Sciatic nerve (tissue), 2 donors: ENCODE measurements around the gene DOCK2. TPM values are rescaled to one million over a fixed set of nuclear protein-coding genes. Genes with fewer than 3 reads are reported as not detected.

Experiments used
- ATAC-seq: fragments of 200-7000 bp; cut with Tn5 transposase; one replicate; pipeline ENCODE4 v1.9.1; 2020; ENCODE audit warnings: mild to moderate bottlenecking, moderate library complexity
- DNase-seq: peaks from one replicate; pipeline ENCODE4 v3.0.0-alpha.2; 2020; ENCODE audit warnings: low spot score
- intact Hi-C: fragments of 100-400 bp; cut with DNase I; formaldehyde crosslinking; loops from one replicate; pipeline ENCODE4 v1.14.2; 2022
- microRNA-seq: library from miRNA; unstranded; fragments of <30 nt; microRNA quantifications from one replicate; pipeline ENCODE4 v1.2.0, GENCODE V29; 2020
- total RNA-seq: library from RNA; stranded (reverse); fragmentation: NEBNext Ultra II Directional; extraction: Animal tissue kit (Norgen Biotek cat#: 25700); gene quantifications from one replicate; pipeline ENCODE4 v1.2.1, GENCODE V29; 2021
- donor health status: DM: no; HTN: no; CAD: no.
- donor health status: DM: no; HTN: no; CAD: no.

The DOCK2 gene
- total RNA-seq, 1 donor from 2014 or later = 32.9 TPM

- intact Hi-C loops = no loop called here
- DNase-seq (no peak), ATAC-seq (no peak)
Observed at GRCh38 chr5:170132269-170132975, 495.3 kb downstream of the DOCK2 start.

Small RNA genes lying within 50 kb of the gene (microRNA-seq; reads per million reads assigned to microRNA genes)
- not detected for gene MIR378E

Other genes with a start within 250 kb of the DOCK2 start
- 9.3 TPM for gene SPDL1, start 53.5 kb upstream of the DOCK2 start, total RNA-seq